HG03378 (cell line): Measurements from ENCODE around the gene MORF4L1.

Experiments used
- ATAC-seq: cut with Tn5 transposase; IDR thresholded peaks from one replicate; pipeline ENCODE4 v1.9.1; 2021; ENCODE audit warnings: mild to moderate bottlenecking, moderate library complexity; ENCODE audit not compliant: unreplicated experiment

MORF4L1 gene

GRCh38 chr15:78943692-78944091, 71.0 kb downstream of the MORF4L1 start:
- ATAC-seq, result no peak

GRCh38 chr15:78944202-78944625, 71.5 kb downstream of the MORF4L1 start:
- ATAC-seq, result no peak

GRCh38 chr15:78944669-78945407, 72.1 kb downstream of the MORF4L1 start, which contains the start of gene CTSH:
Gene CTSH (minus strand): TSS chr15:78945046. CDS start chr15:78944981, 65 bp downstream.
- ATAC-seq, result no peak

- no peak for ATAC-seq
Observed at GRCh38 chr15:78946493-78946892, 73.8 kb downstream of the MORF4L1 start.

GRCh38 chr15:78947506-78947905, 74.8 kb downstream of the MORF4L1 start:
- ATAC-seq, result no peak
